Measurements from ENCODE around the gene DOP1B. TPM values are rescaled to one million over a fixed set of nuclear protein-coding genes. Genes with fewer than 3 reads are reported as not detected.

Gene DOP1B
- total and polyA plus RNA-seq, 10 of the 15 experiments (the other 5 are each of a cell fraction or from before 2014, with no cell fraction given) = 1.2 to 12.2 (median 4.3) TPM

GRCh38 chr21:36183144-36183795 is 26.6 kb downstream of the DOP1B start:
- no peak overlapping the region for H3K4me3 ChIP-seq
- POLR2A ChIA-PET = no interaction called here
- no peak overlapping the region for H3K4me2 ChIP-seq (ENCODE audit: control insufficient read depth, insufficient read depth)
- SMC1A ChIA-PET (ENCODE audit: uncharacterized antibody, unreplicated experiment) = interaction anchor here (0.9 kb wide), 1 partner anchor 9 kb away, joined by 3 read pairs; no protein-coding TSS in a partner anchor
- no peaks in the 10 kb centered on the region for H3K9me3 ChIP-seq (replicated peaks; ENCODE audit: control insufficient read depth, insufficient read depth, low read length)
- CTCF ChIA-PET = interaction anchor here (0.5 to 0.7 kb wide), 3 partner anchors 20 to 744 kb away, joined by 3 read pairs; no protein-coding TSS in a partner anchor
- H3K36me3 ChIP-seq (ENCODE audit: control insufficient read depth in 2 of 2, insufficient read depth in 2 of 2, low read length in 1 of 2) = no peaks in the 10 kb centered on the region
- WGBS (ENCODE audit: insufficient coverage, insufficient replicate concordance, low lambda C conversion rate, missing lambda C conversion rate) = 87% methylated on average over 11 of the region's 11 CpGs
- H2AFZ ChIP-seq (ENCODE audit: control insufficient read depth, low read depth, low read length) = no peak overlapping the region
- TF ChIP-seq CHD4 (IDR thresholded peaks at IDR 0.05) (no peak), CBX5 (IDR thresholded peaks at IDR 0.05; ENCODE audit: low read depth) (no peak), POU2F2 (IDR thresholded peaks at IDR 0.05; ENCODE audit: borderline replicate concordance, low read depth, low read length) (no peak), PBX3 (IDR thresholded peaks at IDR 0.05; ENCODE audit: insufficient replicate concordance, low read depth, low read length) (no peak), USF1 (IDR thresholded peaks at IDR 0.05; ENCODE audit: borderline replicate concordance, extremely low read length, insufficient read depth, low read depth, low read length) (no peak), ZNF217 (IDR thresholded peaks at IDR 0.05) (no peak), TBL1XR1 (IDR thresholded peaks at IDR 0.05; ENCODE audit: low read depth, low read length) (no peak), ATF7 (IDR thresholded peaks at IDR 0.05; ENCODE audit: low read depth) (no peak), SMAD5 (IDR thresholded peaks at IDR 0.05; ENCODE audit: low read depth) (no peak), HCFC1 (IDR thresholded peaks at IDR 0.05; ENCODE audit: low read length) (no peak)
- BruUV-seq (replicated peaks) = no TSS peak
- RAD21 ChIA-PET (ENCODE audit: unreplicated experiment) = no interaction called here
- no peak overlapping the region for H3K27ac ChIP-seq (ENCODE audit: control insufficient read depth, insufficient read depth)
- H3K4me1 ChIP-seq (ENCODE audit: control insufficient read depth, insufficient read depth, low read length) = peaks cover 9% of the 10 kb centered on the region
- FAIRE-seq (no peak), ATAC-seq (no peak), DNase-seq (ENCODE audit: low read depth, low spot score) (no peak)
- no peak overlapping the region for H3K9ac ChIP-seq (ENCODE audit: control insufficient read depth, insufficient read depth, low read length)
- in situ Hi-C loops (cut with MboI) (no loop called here), intact Hi-C loops (cut with micrococcal nuclease; ENCODE audit: unreplicated experiment) (no loop called here)
- H3K27me3 ChIP-seq (replicated peaks in 1 of 2; ENCODE audit: control insufficient read depth in 2 of 2, insufficient read depth in 2 of 2, low read length in 1 of 2) = no peaks in the 10 kb centered on the region
- no peaks in the 10 kb centered on the region for H3K79me2 ChIP-seq (ENCODE audit: control insufficient read depth, insufficient read depth, low read length)
- no peaks in the 10 kb centered on the region for H4K20me1 ChIP-seq (ENCODE audit: control insufficient read depth, insufficient read depth)
